ENCODE measurements around the gene FATE1.

DNA sequence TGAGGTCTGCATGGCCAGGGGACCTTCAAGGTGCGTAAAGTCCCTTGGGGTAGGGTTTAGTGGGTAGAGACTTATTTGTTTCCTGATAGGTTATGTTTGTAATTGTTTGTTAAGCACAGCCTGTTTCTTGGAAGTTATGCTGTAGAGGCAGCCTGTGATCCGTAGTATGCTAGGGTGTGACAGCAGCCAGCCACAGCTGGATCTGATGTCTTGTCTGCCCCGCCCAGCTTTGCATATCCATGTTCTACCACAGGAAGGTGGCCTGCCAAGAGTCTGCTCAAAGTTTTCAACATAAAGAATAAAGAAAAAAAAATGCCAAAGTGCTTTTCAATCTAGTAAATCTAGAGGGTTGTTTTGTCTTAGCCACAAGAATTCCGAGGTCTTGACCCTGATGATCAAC lies 39.6 kb upstream of the FATE1 start:
- TF ChIP-seq FOXP2 (optimal IDR thresholded peaks at IDR 0.05; ENCODE audit: control extremely low read depth, extremely low read length, insufficient read depth), result no peak
- TF ChIP-seq EZH2 (IDR thresholded peaks at IDR 0.05), result no peak
- no peak for TF ChIP-seq POLR2AphosphoS5 (IDR thresholded peaks at IDR 0.05; ENCODE audit: borderline replicate concordance, low read depth, low read length)

All from SK-N-MC (cell line).